Anterior cingulate cortex (tissue), 58 donors: ENCODE measurements around the gene ARHGAP25.

Experiments used
- DNase-seq, 58 donors: peaks; one replicate each; lab custom pipeline; 2025; lab: John Stamatoyannopoulos, UW

The ARHGAP25 gene

DNA sequence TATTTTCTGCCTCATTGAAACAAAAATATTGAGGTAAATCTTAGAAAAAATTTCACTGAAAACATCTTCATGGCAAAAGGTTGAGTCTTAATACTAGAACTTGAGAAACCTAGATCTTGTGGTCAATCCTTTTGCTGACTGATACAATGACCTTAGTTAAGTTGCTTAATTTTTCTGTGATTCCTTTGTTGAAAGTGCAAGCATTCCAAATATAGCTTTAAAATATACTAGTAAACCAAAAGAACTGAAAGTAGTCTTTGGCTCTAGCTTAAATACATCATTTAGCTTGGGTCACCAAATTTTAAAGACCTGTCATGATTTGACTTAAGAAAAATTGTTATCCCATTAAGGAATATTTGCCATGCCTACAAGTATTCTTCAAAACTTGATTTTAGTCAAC, 119.9 kb downstream of the ARHGAP25 start:
- DNase-seq = no peak

DNA sequence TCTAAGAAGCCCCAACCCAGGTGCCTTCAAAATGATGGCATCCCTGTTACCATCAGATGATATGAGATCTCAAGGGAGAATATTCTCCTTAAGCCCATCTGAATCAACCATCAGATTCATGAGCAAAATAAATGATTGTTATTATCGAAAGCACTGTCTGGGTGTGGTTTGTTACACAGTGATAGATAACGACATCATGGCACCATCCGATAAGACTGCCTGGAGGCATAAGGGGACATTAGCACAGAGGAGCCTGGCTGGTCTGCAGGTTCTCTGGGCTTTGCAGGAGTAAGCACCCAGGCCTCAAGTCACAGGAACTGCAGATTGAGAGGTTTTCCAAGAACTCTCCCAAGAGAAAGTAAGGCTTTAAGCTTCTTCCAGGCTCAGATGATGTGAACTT, 120.9 kb downstream of the ARHGAP25 start:
- DNase-seq = no peak

DNA sequence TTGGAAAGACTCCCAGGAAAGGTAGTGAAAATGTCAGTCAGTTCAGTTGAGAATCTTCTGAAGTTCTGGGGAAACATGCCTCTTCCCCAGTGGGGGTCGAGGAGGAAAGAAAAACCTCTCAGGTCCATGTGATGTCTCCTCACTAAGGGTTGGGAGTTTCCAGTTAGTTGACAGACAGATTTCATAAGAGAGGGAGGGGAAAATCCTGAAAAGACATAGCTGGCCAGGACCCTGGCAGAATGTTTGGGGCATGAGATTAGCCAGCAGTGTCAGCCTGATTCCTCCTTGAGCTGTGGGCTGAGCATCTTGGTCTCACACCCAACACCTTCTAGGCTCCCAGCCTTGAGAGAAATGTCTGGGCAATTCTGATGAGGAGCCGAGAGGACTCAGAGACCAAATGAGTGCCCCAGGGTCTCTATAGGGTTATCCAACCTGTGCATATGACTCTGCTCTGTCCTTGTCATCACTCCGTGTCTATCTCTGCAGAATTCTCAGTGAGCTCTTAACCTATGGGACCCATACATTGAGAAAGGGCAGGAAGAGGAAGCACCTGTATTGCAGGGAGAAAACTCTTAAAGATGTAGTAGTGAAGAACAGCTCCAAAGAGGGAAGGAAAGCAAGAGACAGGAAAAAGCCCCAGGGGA, 122.7 kb downstream of the ARHGAP25 start:
- no peak for DNase-seq

DNA sequence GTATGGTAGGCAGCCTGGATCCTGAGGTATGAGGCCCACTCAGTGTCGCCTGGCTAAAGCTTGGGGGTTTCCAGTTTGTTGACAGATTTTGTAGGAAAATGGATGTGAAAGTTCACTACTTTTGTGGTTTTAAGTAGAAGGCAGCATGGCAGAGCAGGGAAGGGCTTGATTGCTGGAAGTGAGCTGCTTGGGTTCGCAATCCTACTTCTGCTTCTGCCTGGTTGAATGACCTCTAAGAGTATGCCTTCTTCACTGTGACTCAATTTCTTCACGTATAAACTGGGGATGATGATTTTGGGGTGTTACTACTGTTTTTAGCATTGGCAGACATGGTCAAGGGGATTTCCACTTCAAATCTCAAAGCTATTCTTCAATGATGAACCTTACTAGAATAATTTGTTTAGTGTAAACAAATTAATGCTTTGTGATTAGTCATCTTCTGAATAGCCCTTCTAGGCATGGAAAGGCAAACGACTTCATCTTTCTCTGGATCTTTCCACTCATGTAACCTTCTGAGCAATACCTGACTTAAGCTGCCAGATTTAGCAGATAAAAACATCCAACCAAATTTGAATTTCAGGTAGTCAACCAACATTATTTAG, 123.3 kb downstream of the ARHGAP25 start:
- peak in 1 of 58 donors; percentile 2 for DNase-seq

GRCh38 chr2:68860111-68860510, 125.5 kb downstream of the ARHGAP25 start:
- no peak for DNase-seq

DNA sequence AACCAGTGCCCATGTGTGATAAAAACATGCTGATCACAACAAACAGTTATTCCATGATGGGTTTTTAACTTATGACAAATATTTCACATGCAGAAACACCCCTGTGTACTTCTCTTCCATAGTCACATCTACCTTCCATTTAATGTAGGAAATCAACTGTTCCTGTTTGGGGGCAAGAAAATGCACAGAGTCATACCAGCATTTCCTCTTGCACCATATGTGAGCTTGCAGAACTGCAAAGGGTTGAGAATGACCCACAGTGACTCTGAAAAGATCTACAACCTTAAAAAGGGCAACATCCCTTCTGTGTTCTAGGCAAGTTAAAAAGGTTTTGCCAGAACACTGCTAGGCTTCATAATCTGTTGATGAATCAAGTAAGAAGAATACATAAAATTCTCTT, 126.7 kb downstream of the ARHGAP25 start:
- DNase-seq = no peak

GRCh38 chr2:68862889-68863288, 128.3 kb downstream of the ARHGAP25 start:
- no peak for DNase-seq

DNA sequence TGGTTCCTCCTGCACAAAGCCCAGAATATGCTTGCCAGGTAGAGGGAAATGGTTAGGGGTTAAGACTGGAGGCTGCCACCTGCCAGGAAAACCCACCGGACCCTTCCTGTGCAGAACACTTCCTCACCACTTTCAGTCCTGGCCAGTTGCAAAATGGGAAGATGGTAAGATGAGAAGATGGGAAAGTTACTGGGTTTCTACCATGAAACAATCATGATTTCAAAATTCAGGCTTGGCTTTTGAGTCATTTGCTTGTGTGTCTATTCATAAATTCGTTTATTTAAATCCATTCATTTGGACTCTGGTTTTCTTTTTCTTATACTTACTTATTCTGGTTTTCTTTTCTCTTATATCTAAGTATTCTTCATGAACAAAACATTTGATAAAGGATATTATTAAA, 129.4 kb downstream of the ARHGAP25 start:
- no peak for DNase-seq

- no peak for DNase-seq
These were observed 130.5 kb downstream of the ARHGAP25 start for GRCh38 chr2:68865108-68865507.

DNA sequence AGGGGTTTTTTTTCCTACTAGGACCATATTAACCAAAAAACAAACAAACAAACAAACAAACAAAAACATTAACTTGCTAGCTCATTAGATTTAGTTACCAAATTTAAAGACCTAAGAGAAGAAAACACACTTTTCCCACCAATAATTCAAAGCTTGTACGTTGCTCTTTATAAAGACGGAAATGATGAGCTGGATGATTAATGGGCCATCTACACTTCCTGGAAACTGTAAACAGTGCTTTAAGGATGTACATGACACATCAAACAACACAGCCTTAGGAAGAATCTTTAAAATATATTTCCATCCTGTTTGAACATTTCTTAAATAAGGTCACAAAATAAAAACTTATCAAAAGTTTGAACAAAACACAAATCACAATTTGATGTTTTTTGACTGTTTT, 135.6 kb downstream of the ARHGAP25 start:
- DNase-seq = no peak

DNA sequence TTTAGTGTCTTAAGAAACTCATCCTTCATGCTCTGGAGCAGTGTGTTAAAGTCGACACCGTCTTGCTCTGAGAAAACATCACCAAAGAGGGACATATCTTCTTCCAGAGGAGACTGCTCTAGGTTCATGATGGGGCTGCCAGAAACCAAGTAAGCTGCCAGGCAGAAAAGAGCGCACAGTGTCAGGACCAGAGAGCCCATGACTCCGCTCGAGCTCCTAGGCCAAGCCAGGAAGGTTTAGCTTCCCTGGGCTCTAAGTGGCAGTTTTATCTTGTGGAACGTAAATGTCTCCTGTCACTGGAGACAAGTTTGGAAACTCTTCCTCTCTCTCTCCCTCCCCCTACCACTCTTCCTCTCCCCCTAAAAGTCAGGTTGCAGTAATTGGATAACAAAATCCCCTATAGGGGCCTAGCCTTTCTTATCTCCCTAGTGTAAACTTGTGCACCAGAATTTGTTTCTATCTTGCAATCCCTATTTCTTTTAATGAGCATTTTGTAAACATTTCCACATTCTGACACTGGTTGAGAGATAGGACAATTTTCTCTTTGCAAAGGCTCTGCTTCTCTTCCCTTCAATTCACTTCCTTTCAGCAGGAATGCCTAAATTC, 136.7 kb downstream of the ARHGAP25 start, which contains the start of gene BMP10:
Gene BMP10, minus strand, starts transcription at position 239 of the 606 bp plus-strand sequence. Its CDS starts 39 bp downstream, at position 200.
- DNase-seq = no peak
